Measurements from ENCODE around the gene CROCC2.

Gene CROCC2

DNA sequence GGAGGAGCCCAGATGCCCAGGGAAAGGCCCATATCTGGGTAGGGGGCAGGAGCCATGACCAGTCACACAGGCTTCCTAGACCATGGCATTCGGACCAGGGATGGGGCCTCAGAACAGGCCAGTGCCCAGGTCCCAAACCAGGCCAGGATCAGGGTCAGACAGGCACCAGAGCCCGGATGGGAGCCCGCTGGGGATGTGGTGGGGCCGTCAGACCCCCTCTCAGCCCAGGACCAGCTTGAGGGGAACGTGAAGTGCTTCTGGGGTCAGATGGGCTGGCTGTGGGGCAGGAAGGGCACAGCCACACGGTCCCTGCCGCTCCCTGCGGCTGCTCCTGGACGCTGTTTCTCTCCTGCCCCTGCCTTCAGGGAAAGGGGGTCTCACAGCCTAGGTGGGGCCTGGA lies 131.4 kb downstream of the CROCC2 start:
- ATAC-seq (ENCODE audit: insufficient read depth, low read depth) (no peak), DNase-seq (no peak)
- H3K27ac ChIP-seq (ENCODE audit: low read length), result no peak overlapping the region
- no peaks in the 10 kb centered on the region for H3K79me2 ChIP-seq (ENCODE audit: insufficient read depth, low read length)
- no peak overlapping the region for H3K4me3 ChIP-seq (ENCODE audit: low read depth in 1 of 2, low read length in 2 of 2)
- H3K4me1 ChIP-seq (ENCODE audit: insufficient read depth, low read length), result no peaks in the 10 kb centered on the region
- no peaks in the 10 kb centered on the region; the same call in 1 of the 2 replicates for H4K20me1 ChIP-seq (ENCODE audit: insufficient read depth, low read length)
- no peak overlapping the region for H2AFZ ChIP-seq (ENCODE audit: low read depth, low read length)
- H3K4me2 ChIP-seq (ENCODE audit: insufficient read depth, low read length), result no peak overlapping the region
- no peaks in the 10 kb centered on the region for H3K36me3 ChIP-seq (ENCODE audit: insufficient read depth, low read length)
- H3K27me3 ChIP-seq (ENCODE audit: insufficient read depth, low read length, poor library complexity), result no peaks in the 10 kb centered on the region
- no peaks in the 10 kb centered on the region for H3K9me3 ChIP-seq (ENCODE audit: insufficient read depth, low read length, severe bottlenecking)
- no peak for TF ChIP-seq EZH2 (IDR thresholded peaks at IDR 0.05; ENCODE audit: borderline replicate concordance, low read depth, low read length, severe bottlenecking)
- TF ChIP-seq, protein P1, sequence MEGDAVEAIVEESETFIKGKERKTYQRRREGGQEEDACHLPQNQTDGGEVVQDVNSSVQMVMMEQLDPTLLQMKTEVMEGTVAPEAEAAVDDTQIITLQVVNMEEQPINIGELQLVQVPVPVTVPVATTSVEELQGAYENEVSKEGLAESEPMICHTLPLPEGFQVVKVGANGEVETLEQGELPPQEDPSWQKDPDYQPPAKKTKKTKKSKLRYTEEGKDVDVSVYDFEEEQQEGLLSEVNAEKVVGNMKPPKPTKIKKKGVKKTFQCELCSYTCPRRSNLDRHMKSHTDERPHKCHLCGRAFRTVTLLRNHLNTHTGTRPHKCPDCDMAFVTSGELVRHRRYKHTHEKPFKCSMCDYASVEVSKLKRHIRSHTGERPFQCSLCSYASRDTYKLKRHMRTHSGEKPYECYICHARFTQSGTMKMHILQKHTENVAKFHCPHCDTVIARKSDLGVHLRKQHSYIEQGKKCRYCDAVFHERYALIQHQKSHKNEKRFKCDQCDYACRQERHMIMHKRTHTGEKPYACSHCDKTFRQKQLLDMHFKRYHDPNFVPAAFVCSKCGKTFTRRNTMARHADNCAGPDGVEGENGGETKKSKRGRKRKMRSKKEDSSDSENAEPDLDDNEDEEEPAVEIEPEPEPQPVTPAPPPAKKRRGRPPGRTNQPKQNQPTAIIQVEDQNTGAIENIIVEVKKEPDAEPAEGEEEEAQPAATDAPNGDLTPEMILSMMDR (IDR thresholded peaks at IDR 0.05; ENCODE audit: borderline replicate concordance, extremely low read depth, low read length, poor library complexity, severe bottlenecking), result no peak
- no peak overlapping the region for H3K9ac ChIP-seq (ENCODE audit: low read depth, low read length)

DNA sequence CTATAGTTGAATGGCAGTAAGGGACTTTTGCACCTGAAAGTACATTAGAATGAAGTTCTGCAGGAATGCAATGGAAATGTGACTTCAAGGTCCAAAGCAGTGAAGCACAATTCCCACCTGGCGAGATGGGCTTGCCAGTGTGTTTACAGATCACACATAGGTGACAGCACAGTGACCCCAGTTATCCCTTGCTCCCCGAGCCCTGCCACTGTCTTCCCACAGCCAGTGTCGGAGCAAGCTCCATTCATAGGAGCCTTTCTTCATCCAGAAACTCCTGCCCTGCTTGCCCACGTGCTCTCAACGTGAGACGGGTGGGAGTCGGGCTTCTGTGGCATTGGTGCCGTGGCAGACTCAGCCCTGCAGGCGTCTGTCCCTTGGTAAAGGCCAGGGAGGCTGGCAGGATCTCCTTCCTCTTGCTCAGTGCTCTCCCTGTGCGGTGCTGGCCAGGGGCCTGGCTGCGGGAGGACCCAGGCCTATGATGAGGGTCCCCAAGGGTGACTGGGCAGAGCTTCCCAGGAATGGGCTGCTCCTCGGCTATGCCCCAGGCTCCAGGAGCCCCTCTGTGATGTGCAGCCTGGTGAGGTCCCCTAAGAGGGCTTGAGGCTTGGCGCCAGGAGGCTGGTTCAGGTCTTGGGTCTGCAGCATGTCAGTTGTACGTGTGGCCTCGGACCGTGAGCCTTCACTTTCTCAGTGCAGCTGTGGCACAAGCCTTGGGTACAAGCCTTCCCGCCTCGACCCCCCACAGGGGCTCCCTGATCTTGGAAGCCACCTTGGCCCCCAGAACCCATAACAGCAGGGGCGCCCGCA lies 132.4 kb downstream of the CROCC2 start:
- no peak overlapping the region for H3K4me2 ChIP-seq (ENCODE audit: insufficient read depth, low read length)

DNA sequence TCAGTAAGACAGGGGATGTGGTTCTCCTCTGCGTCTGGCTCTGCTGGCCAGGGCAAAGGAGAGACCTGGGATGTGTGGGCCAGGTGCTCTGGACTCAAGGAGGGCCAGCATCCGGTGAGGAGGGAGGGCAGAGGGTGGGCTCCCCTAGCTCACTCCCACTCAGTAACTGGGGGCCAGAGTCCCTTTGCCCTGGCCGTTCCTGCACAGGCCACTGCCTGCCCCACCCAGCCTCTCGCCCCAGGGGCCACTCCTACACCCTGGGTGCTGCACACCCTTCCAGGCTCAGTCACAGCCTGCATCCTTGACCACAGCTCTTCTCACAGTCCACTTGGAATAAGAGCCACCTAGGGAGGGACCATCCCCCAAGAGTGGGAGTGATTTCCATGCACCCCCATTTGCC lies 133.3 kb downstream of the CROCC2 start:
- no peak for TF ChIP-seq EZH2 (IDR thresholded peaks at IDR 0.05; ENCODE audit: borderline replicate concordance, low read depth, low read length, severe bottlenecking)
- TF ChIP-seq, protein P1 (IDR thresholded peaks at IDR 0.05; ENCODE audit: borderline replicate concordance, extremely low read depth, low read length, poor library complexity, severe bottlenecking), result no peak
- Histone ChIP-seq H3K9me3 (ENCODE audit: insufficient read depth, low read length, severe bottlenecking) (no peaks in the 10 kb centered on the region), H3K9ac (ENCODE audit: low read depth, low read length) (no peak overlapping the region), H3K36me3 (ENCODE audit: insufficient read depth, low read length) (no peaks in the 10 kb centered on the region), H4K20me1 (ENCODE audit: insufficient read depth, low read length) (no peaks in the 10 kb centered on the region; the same call in 1 of the 2 replicates), H3K27ac (ENCODE audit: low read length) (no peak overlapping the region), H3K79me2 (ENCODE audit: insufficient read depth, low read length) (no peaks in the 10 kb centered on the region), H3K27me3 (ENCODE audit: insufficient read depth, low read length, poor library complexity) (peaks cover 3% of the 10 kb centered on the region), H3K4me3 (ENCODE audit: low read depth in 1 of 2, low read length in 2 of 2) (no peak overlapping the region), H3K4me1 (ENCODE audit: insufficient read depth, low read length) (no peaks in the 10 kb centered on the region), H2AFZ (ENCODE audit: low read depth, low read length) (no peak overlapping the region), H3K4me2 (ENCODE audit: insufficient read depth, low read length) (no peak overlapping the region)
- no peak for DNase-seq
- ATAC-seq (ENCODE audit: insufficient read depth, low read depth), result no peak

More for the DNA sequence above, 132.4 kb downstream of the CROCC2 start:
- H3K9me3 ChIP-seq (ENCODE audit: insufficient read depth, low read length, severe bottlenecking), result no peaks in the 10 kb centered on the region
- peaks cover 3% of the 10 kb centered on the region for H3K27me3 ChIP-seq (ENCODE audit: insufficient read depth, low read length, poor library complexity)
- ATAC-seq (ENCODE audit: insufficient read depth, low read depth) (no peak), DNase-seq (no peak)
- H3K4me1 ChIP-seq (ENCODE audit: insufficient read depth, low read length), result no peaks in the 10 kb centered on the region
- no peaks in the 10 kb centered on the region; the same call in 1 of the 2 replicates for H4K20me1 ChIP-seq (ENCODE audit: insufficient read depth, low read length)
- H3K79me2 ChIP-seq (ENCODE audit: insufficient read depth, low read length), result no peaks in the 10 kb centered on the region
- H3K36me3 ChIP-seq (ENCODE audit: insufficient read depth, low read length), result no peaks in the 10 kb centered on the region
- no peak for TF ChIP-seq EZH2 (IDR thresholded peaks at IDR 0.05; ENCODE audit: borderline replicate concordance, low read depth, low read length, severe bottlenecking)
- TF ChIP-seq, protein P1 (IDR thresholded peaks at IDR 0.05; ENCODE audit: borderline replicate concordance, extremely low read depth, low read length, poor library complexity, severe bottlenecking), result no peak
- no peak overlapping the region for H3K27ac ChIP-seq (ENCODE audit: low read length)
- H3K9ac ChIP-seq (ENCODE audit: low read depth, low read length), result no peak overlapping the region
- no peak overlapping the region for H3K4me3 ChIP-seq (ENCODE audit: low read depth in 1 of 2, low read length in 2 of 2)
- H2AFZ ChIP-seq (ENCODE audit: low read depth, low read length), result no peak overlapping the region

Measured in DND-41 (cell line).